Ovary (tissue), 9 donors: ENCODE measurements around the gene ATP6V1F. TPM values are rescaled to one million over a fixed set of nuclear protein-coding genes. Genes with fewer than 3 reads are reported as not detected.

ENCODE experiments used
- DNase-seq, 5 donors: peaks; one replicate each; pipeline ENCODE4 v3.0.0-alpha.2; 2019 to 2020
- H3K27ac ChIP-seq, 2 donors: fragments of 200-600 bp; one replicate each; pipeline versions ENCODE4 v1.5.1 to v1.8.0; 2019 to 2022
- H3K27me3 ChIP-seq: fragments of 200-600 bp; one replicate; pipeline ENCODE4 v1.8.0; 2022
- H3K36me3 ChIP-seq: fragments of 200-600 bp; sonication (generic); one replicate; pipeline ENCODE4 v1.5.1; 2019
- H3K4me1 ChIP-seq: one replicate; pipeline ENCODE4 v1.8.1; 2013; ENCODE audit warnings: mild to moderate bottlenecking, moderate library complexity; ENCODE audit not compliant: insufficient read depth
- H3K4me3 ChIP-seq: fragments of 200-600 bp; sonication (generic); one replicate; pipeline ENCODE4 v1.5.1; 2017
- H3K9me3 ChIP-seq, 2 donors: fragments of 200-600 bp in 1 of 2; sonication (generic) in 1 of 2; one replicate each; pipeline versions ENCODE4 v1.5.1 to v1.8.1; 2013 to 2019; ENCODE audit warnings: mild to moderate bottlenecking in 1 of 2, moderate library complexity in 1 of 2
- EP300 ChIP-seq: sonication (generic); formaldehyde crosslinking; IDR thresholded peaks from one replicate; pipeline ENCODE4 v1.6.1; 2017; ENCODE audit warnings: antibody characterized with exemption
- POLR2A ChIP-seq: fragments of 450-650 bp; IDR thresholded peaks from one replicate; pipeline ENCODE4 v1.6.1; 2017; ENCODE audit warnings: antibody characterized with exemption, mild to moderate bottlenecking, moderate library complexity
- WGBS, 3 donors: extraction: QIAGEN DNeasy Blood & Tissue Kit in 1 of 3; methylation state at CpG; one replicate each; pipeline versions ENCODE4 v1.1.5 to v1.1.7; 2013 to 2017; 5-methylcytosine and 5-hydroxymethylcytosine counted together
- intact Hi-C, 4 donors: fragments of 100-400 bp; cut with DNase I; formaldehyde crosslinking; loops; one replicate each; pipeline versions ENCODE4 v1.11.0 to v1.15.1; 2022 to 2023
- polyA plus RNA-seq, 2 donors: library from polyadenylated mRNA; stranded (reverse); fragments of 200-250 nt in 1 of 2; fragments of 350-450 nt in 1 of 2; fragmentation: Illumina TruSeq in 1 of 2; extraction: RNeasy Lipid Tissue Mini Kit (QIAGEN cat#74804) in 1 of 2; gene quantifications; one replicate each; pipeline ENCODE4 v1.2.3, GENCODE V29; 2013 to 2014
- total RNA-seq, 7 donors: library from RNA; depleted of rRNA in 2 of 7; stranded (reverse); fragments of >200 nt in 2 of 7; fragmentation: NEBNext Ultra II Directional in 3 of 7; extraction: Animal tissue kit (Norgen Biotek cat#: 25700) in 3 of 7; gene quantifications; one replicate each; pipeline versions ENCODE4 v1.1.0 to v1.2.4, GENCODE V29; 2016 to 2023
- TF ChIP-seq, protein P1 (sequence below), 3 donors: fragments of 450-650 bp in 2 of 3; fragments of 200-600 bp in 1 of 3; IDR thresholded peaks; one replicate each; pipeline versions ENCODE4 v1.5.1 to v1.8.0; 2016 to 2022; ENCODE audit warnings: antibody characterized with exemption in 3 of 3, mild to moderate bottlenecking in 1 of 3
- donor health status: DM: no; HTN: no; CAD: no; lungs with moderate emphysema.
- donor health status: DM: no; HTN: no; CAD: no.
- donor health status: Bipolar disorder and iron deficiency.
- donor health status: DM: yes; HTN: yes; CAD: no.
- donor health status: DM: no; HTN: no; CAD: no.
- donor health status: DM: yes; HTN: yes; CAD: no.

ATP6V1F gene
- total and polyA plus RNA-seq, 9 donors: 57.3 to 128 (median 85.4) TPM

DNA sequence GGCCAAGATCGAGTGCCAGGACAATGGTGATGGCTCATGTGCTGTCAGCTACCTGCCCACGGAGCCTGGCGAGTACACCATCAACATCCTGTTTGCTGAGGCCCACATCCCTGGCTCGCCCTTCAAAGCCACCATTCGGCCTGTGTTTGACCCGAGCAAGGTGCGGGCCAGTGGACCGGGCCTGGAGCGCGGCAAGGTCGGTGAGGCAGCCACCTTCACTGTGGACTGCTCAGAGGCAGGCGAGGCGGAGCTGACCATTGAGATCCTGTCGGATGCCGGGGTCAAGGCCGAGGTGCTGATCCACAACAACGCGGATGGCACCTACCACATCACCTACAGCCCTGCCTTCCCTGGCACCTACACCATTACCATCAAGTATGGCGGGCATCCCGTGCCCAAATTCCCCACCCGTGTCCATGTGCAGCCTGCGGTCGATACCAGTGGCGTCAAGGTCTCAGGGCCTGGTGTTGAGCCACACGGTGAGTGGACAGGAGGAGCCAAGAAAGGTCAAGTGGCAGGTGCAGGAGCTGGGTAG lies 17.8 kb upstream of the ATP6V1F start:
- no peaks in the 10 kb centered on the region for H3K4me1 ChIP-seq
- H3K36me3 ChIP-seq: no peaks in the 10 kb centered on the region
- 89 to 90% (median 89%) methylated on average over 25 of the region's 25 CpGs for WGBS, 3 donors
- no peak overlapping the region for H3K27ac ChIP-seq
- no peak overlapping the region for H3K4me3 ChIP-seq
- intact Hi-C loops: no loop called here
- TF ChIP-seq EP300 (no peak), POLR2A (no peak)
- TF ChIP-seq, protein P1, sequence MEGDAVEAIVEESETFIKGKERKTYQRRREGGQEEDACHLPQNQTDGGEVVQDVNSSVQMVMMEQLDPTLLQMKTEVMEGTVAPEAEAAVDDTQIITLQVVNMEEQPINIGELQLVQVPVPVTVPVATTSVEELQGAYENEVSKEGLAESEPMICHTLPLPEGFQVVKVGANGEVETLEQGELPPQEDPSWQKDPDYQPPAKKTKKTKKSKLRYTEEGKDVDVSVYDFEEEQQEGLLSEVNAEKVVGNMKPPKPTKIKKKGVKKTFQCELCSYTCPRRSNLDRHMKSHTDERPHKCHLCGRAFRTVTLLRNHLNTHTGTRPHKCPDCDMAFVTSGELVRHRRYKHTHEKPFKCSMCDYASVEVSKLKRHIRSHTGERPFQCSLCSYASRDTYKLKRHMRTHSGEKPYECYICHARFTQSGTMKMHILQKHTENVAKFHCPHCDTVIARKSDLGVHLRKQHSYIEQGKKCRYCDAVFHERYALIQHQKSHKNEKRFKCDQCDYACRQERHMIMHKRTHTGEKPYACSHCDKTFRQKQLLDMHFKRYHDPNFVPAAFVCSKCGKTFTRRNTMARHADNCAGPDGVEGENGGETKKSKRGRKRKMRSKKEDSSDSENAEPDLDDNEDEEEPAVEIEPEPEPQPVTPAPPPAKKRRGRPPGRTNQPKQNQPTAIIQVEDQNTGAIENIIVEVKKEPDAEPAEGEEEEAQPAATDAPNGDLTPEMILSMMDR (IDR thresholded peaks at IDR 0.05): no peak
- H3K9me3 ChIP-seq: no peaks in the 10 kb centered on the region
- no peak for DNase-seq
- H3K27me3 ChIP-seq: no peaks in the 10 kb centered on the region

GRCh38 chr7:128845475-128845874 lies 17.2 kb upstream of the ATP6V1F start:
- no peak for DNase-seq
- WGBS, 3 donors: 79 to 88% (median 83%) methylated on average over 5 of the region's 5 CpGs
- Histone ChIP-seq H3K4me1 (no peaks in the 10 kb centered on the region), H3K27me3 (no peaks in the 10 kb centered on the region), H3K4me3 (no peak overlapping the region), H3K27ac (no peak overlapping the region), H3K9me3 (no peaks in the 10 kb centered on the region), H3K36me3 (no peaks in the 10 kb centered on the region)
- no peak for TF ChIP-seq EP300
- TF ChIP-seq POLR2A: no peak
- TF ChIP-seq, protein P1 (IDR thresholded peaks at IDR 0.05): no peak
- intact Hi-C loops: no loop called here

- intact Hi-C loops: no loop called here
- no peaks in the 10 kb centered on the region for H3K4me1 ChIP-seq
- 84 to 86% (median 84%) methylated on average over 19 of the region's 19 CpGs for WGBS, 3 donors
Measured at GRCh38 chr7:128845987-128846386, 16.7 kb upstream of the ATP6V1F start.

DNA sequence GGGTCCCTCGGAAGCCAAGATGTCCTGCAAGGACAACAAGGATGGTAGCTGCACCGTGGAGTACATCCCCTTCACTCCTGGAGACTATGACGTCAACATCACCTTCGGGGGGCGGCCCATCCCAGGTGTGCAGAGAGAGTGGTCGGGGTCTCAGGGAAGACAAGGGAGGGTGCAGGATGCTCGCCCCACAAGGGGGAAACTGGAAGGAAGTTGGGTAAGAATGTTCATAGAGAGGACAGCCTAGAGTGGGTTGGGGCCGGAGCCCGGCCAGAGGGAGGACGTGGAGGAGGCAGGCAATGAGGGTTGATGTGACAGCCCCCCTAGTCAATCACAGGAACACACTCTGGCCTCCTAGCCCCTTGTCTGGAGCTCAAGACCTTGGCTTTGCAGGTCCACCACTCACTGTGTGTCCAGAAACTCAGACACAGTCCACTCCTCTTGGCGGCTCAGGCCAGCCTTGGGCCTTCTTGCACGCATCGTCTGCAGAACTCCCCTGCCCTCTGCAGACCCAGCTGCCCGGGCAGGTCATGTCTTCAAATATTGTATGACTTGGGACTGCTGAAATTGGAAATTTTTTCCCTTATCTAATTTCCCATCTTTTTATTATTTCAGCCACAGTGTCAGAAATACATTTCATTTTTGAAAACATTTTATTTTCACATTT lies 15.7 kb upstream of the ATP6V1F start:
- no peak overlapping the region for H3K27ac ChIP-seq
- no peaks in the 10 kb centered on the region for H3K27me3 ChIP-seq
- H3K9me3 ChIP-seq: no peaks in the 10 kb centered on the region
- no peaks in the 10 kb centered on the region for H3K4me1 ChIP-seq
- intact Hi-C loops: no loop called here
- 84 to 91% (median 84%) methylated on average over 14 of the region's 14 CpGs for WGBS, 3 donors
- TF ChIP-seq EP300 (no peak), POLR2A (no peak)
- TF ChIP-seq, protein P1 (IDR thresholded peaks at IDR 0.05): no peak
- no peaks in the 10 kb centered on the region for H3K36me3 ChIP-seq
- no peak overlapping the region for H3K4me3 ChIP-seq
- no peak for DNase-seq

More at GRCh38 chr7:128845987-128846386, 16.7 kb upstream of the ATP6V1F start:
- H3K9me3 ChIP-seq: no peaks in the 10 kb centered on the region
- H3K27me3 ChIP-seq: no peaks in the 10 kb centered on the region
- no peak overlapping the region for H3K4me3 ChIP-seq
- no peak for DNase-seq
- TF ChIP-seq POLR2A (no peak), EP300 (no peak)
- TF ChIP-seq, protein P1 (IDR thresholded peaks at IDR 0.05): no peak
- no peak overlapping the region for H3K27ac ChIP-seq
- no peaks in the 10 kb centered on the region for H3K36me3 ChIP-seq
